K562 (cell line): ENCODE measurements around the gene CDC45. TPM values are rescaled to one million over a fixed set of nuclear protein-coding genes. Genes with fewer than 3 reads are reported as not detected.

ENCODE experiments used
- ATAC-seq: fragments of 200-7000 bp; cut with Tn5 transposase; 3 replicates; pipeline ENCODE4 v1.9.1; 2020; ENCODE audit warnings: moderate library complexity
- BruUV-seq: library from RNA; stranded (reverse); fragments of 400-500 nt; replicated peaks from 2 replicates; lab custom pipeline; 2021; lab: Mats Ljungman, UMichigan
- CTCF ChIA-PET: fragments of 300-600 bp; formaldehyde crosslinking; extraction: SDS; loops from one replicate; lab custom pipeline; 2021; ENCODE audit warnings: low intra/inter-chr PET ratio; lab: Yijun Ruan, JAX
- POLR2A ChIA-PET: fragments of 300-600, 350-650 bp; sonication (Branson Sonifier 250); formaldehyde crosslinking; extraction: SDS; loops from one replicate; lab custom pipeline; 2021; ENCODE audit warnings: antibody characterized with exemption, inconsistent platforms; lab: Yijun Ruan, JAX
- DNase-seq, 4 experiments: peaks; one replicate each; pipeline versions ENCODE4 v3.0.0 to v3.0.0-alpha.2; 2011 to 2018; ENCODE audit warnings: low spot score in 3 of 4, mixed read lengths in 3 of 4; ENCODE audit errors: extremely low read depth in 1 of 4
- FAIRE-seq: peaks from 2 replicates; lab custom pipeline; 2011; peaks lifted over from hg19 to GRCh38; lab: Jason Lieb, UNC
- H2AFZ ChIP-seq: 2 replicates; pipeline ENCODE4 v1.6.0; 2011; ENCODE audit warnings: low read depth, low read length, control low read depth, inconsistent platforms
- H3K27ac ChIP-seq: fragments of 200-600 bp; 3 replicates; pipeline ENCODE4 v1.8.0; 2011; ENCODE audit warnings: low read depth, mild to moderate bottlenecking, control low read depth, inconsistent platforms, low read length, moderate library complexity, mixed read lengths; ENCODE audit errors: extremely low read depth
- H3K27me3 ChIP-seq, 2 experiments: fragments of 300-600 bp in 1 of 2; 2 replicates in 1 of 2; 3 replicates in 1 of 2; pipeline versions ENCODE4 v1.6.0 to v1.8.0; 2011; ENCODE audit warnings: inconsistent platforms in 2 of 2, low read length in 2 of 2, mild to moderate bottlenecking in 1 of 2, mixed read lengths in 1 of 2, moderate library complexity in 1 of 2; ENCODE audit not compliant: control insufficient read depth in 2 of 2, insufficient read depth in 2 of 2
- H3K36me3 ChIP-seq: fragments of 300-600 bp; 3 replicates; pipeline ENCODE4 v1.8.0; 2011; ENCODE audit warnings: mild to moderate bottlenecking, low read length, inconsistent platforms; ENCODE audit not compliant: control insufficient read depth, insufficient read depth
- H3K4me1 ChIP-seq, 2 experiments: fragments of 200-600 bp in 1 of 2; replicated peaks in 1 of 2; 2 replicates in 1 of 2; 3 replicates in 1 of 2; pipeline versions ENCODE4 v1.5.1 to v1.8.0; 2011; ENCODE audit warnings: inconsistent platforms in 2 of 2, low read length in 2 of 2, mild to moderate bottlenecking in 1 of 2, mixed read lengths in 1 of 2, moderate library complexity in 1 of 2; ENCODE audit not compliant: control insufficient read depth in 2 of 2, insufficient read depth in 2 of 2
- H3K4me2 ChIP-seq: 2 replicates; pipeline ENCODE4 v1.6.1; 2011; ENCODE audit warnings: low read length, control low read depth, inconsistent platforms, mixed read lengths; ENCODE audit not compliant: insufficient read depth
- H3K4me3 ChIP-seq: fragments of 200-600 bp; sonication (generic), shearing (Covaris generic); 2 replicates; pipeline ENCODE4 v1.5.1; 2016; ENCODE audit warnings: control low read depth, inconsistent platforms
- H3K79me2 ChIP-seq: fragments of 200-600 bp; 3 replicates; pipeline ENCODE4 v1.8.0; 2011; ENCODE audit warnings: low read length, inconsistent platforms; ENCODE audit not compliant: control insufficient read depth, insufficient read depth
- H3K9ac ChIP-seq, 2 experiments: 2 replicates each; pipeline versions ENCODE4 v1.6.0 to v1.6.1; 2011; ENCODE audit warnings: low read depth in 2 of 2, low read length in 2 of 2, control low read depth in 1 of 2, inconsistent platforms in 1 of 2, mild to moderate bottlenecking in 1 of 2, mixed read lengths in 1 of 2; ENCODE audit not compliant: insufficient read depth in 1 of 2
- H3K9me1 ChIP-seq: one replicate; pipeline ENCODE4 v1.6.0; 2011; ENCODE audit warnings: inconsistent platforms, mild to moderate bottlenecking, low read length, moderate library complexity; ENCODE audit not compliant: control insufficient read depth, insufficient read depth
- H3K9me3 ChIP-seq: replicated peaks from 2 replicates; pipeline ENCODE4 v1.5.1; 2011; ENCODE audit warnings: low read depth, low read length, inconsistent platforms; ENCODE audit not compliant: control insufficient read depth, insufficient read depth
- H4K20me1 ChIP-seq: replicated peaks from 2 replicates; pipeline ENCODE4 v1.6.1; 2011; ENCODE audit warnings: low read length, inconsistent platforms, mixed read lengths; ENCODE audit not compliant: control insufficient read depth, insufficient read depth
- CHD1 ChIP-seq: fragments of 200-600 bp; sonication (generic); IDR thresholded peaks from one replicate; pipeline ENCODE4 v1.6.1; 2012; ENCODE audit warnings: mild to moderate bottlenecking, moderate library complexity, low read length, inconsistent platforms
- HBP1 ChIP-seq: fragments of 450-650 bp; formaldehyde crosslinking; IDR thresholded peaks from 2 replicates; pipeline ENCODE4 v1.4.0; 2022; ENCODE audit warnings: missing genetic modification characterization
- PBX2 ChIP-seq, 2 experiments: IDR thresholded peaks in 1 of 2; conservative IDR thresholded peaks in 1 of 2; 2 replicates each; pipeline ENCODE4 v1.6.1; 2016; ENCODE audit warnings: low read depth in 2 of 2, mild to moderate bottlenecking in 1 of 2, missing compliant biosample characterization in 1 of 2, missing genetic modification characterization in 1 of 2, moderate library complexity in 1 of 2
- POLR2A ChIP-seq: fragments of 450-650 bp; conservative IDR thresholded peaks from 2 replicates; pipeline ENCODE4 v1.6.1; 2016
- POLR2G ChIP-seq: fragments of 200-400 bp; formaldehyde crosslinking; IDR thresholded peaks from 2 replicates; pipeline ENCODE4 v1.6.1; 2017; ENCODE audit warnings: low read depth, mild to moderate bottlenecking, antibody characterized with exemption, low read length, moderate library complexity
- PRMT5 ChIP-seq: sonication (generic); formaldehyde crosslinking; IDR thresholded peaks from 2 replicates; pipeline ENCODE4 v1.5.0; 2020; ENCODE audit warnings: missing genetic modification reagents
- RBFOX2 ChIP-seq: fragments of 200-400 bp; formaldehyde crosslinking; IDR thresholded peaks from 2 replicates; pipeline ENCODE4 v1.6.1; 2017; ENCODE audit warnings: low read depth, mild to moderate bottlenecking, low read length, moderate library complexity
- RNF2 ChIP-seq: sonication (generic); IDR thresholded peaks from 2 replicates; pipeline ENCODE4 v1.6.1; 2016
- SMAD2 ChIP-seq: fragments of 150-350 bp; IDR thresholded peaks from 2 replicates; pipeline ENCODE4 v1.6.1; 2014; ENCODE audit warnings: low read depth, mild to moderate bottlenecking, low read length
- SRF ChIP-seq, 2 experiments: fragments of 250-450, 450-650 bp in 1 of 2; sonication (Bioruptor Pico) in 1 of 2; sonication (generic) in 1 of 2; formaldehyde crosslinking; IDR thresholded peaks; 2 replicates each; pipeline versions ENCODE4 v1.5.0 to v1.5.1; 2020 to 2022; ENCODE audit warnings: mild to moderate bottlenecking in 1 of 2, missing genetic modification reagents in 1 of 2
- TAF9B ChIP-seq: fragments of 450-650 bp; IDR thresholded peaks from 2 replicates; pipeline ENCODE4 v1.6.1; 2018; ENCODE audit warnings: mild to moderate bottlenecking; ENCODE audit not compliant: partially characterized antibody
- WHSC1 ChIP-seq: IDR thresholded peaks from one replicate; pipeline ENCODE4 v1.6.1; 2012; ENCODE audit warnings: low read length, control low read depth, inconsistent platforms
- ZNF146 ChIP-seq: IDR thresholded peaks from one replicate; pipeline ENCODE4 v1.6.1; 2018; ENCODE audit warnings: missing compliant biosample characterization; ENCODE audit not compliant: unreplicated experiment
- ZNF280B ChIP-seq: fragments of 250-450 bp; sonication (Bioruptor Pico); IDR thresholded peaks from 2 replicates; pipeline ENCODE4 v1.5.1; 2021; ENCODE audit warnings: mild to moderate bottlenecking
- ZNF354B ChIP-seq: fragments of 250-450 bp; sonication (Bioruptor Pico); IDR thresholded peaks from 2 replicates; pipeline ENCODE4 v1.4.0; 2020
- WGBS: fragments of 100-300 bp; shearing (Covaris generic); methylation state at CpG from one replicate; pipeline ENCODE4 v1.1.6; 2016; ENCODE audit warnings: low coverage, mixed read lengths; ENCODE audit not compliant: insufficient coverage; ENCODE audit errors: missing lambda C conversion rate; 5-methylcytosine and 5-hydroxymethylcytosine counted together
- in situ Hi-C: fragments of 300-500 bp; cut with MboI; formaldehyde crosslinking; loops from 4 replicates; pipeline ENCODE4 v1.15.0; 2018; ENCODE audit warnings: inconsistent platforms, mixed read lengths
- intact Hi-C: fragments of 100-400 bp; cut with micrococcal nuclease; formaldehyde crosslinking; loops from 2 replicates; pipeline ENCODE4 v1.14.2; 2022
- polyA plus RNA-seq, 8 experiments: library from polyadenylated mRNA; depleted of rRNA in 4 of 8; stranded (reverse) in 5 of 8; unstranded in 3 of 8; fragments of >200 nt; fragmentation: Nextera tagmentation in 2 of 8; fragmentation: Illumina TruSeq in 1 of 8; extraction: Ambion mirVana in 2 of 8; extraction: Trizol in 1 of 8; gene quantifications; 2 replicates each; pipeline versions ENCODE4 v1.2.1 to v1.2.3, GENCODE V29; 2011 to 2014; ENCODE audit warnings: inconsistent platforms in 1 of 8, missing spikeins in 1 of 8
- total RNA-seq, 7 experiments: library from RNA; depleted of rRNA in 6 of 7; stranded (reverse); fragments of >200 nt in 6 of 7; fragmentation: Illumina TruSeq in 2 of 7; extraction: Trizol in 2 of 7; gene quantifications; 2 replicates each; pipeline versions ENCODE4 v1.2.1 to v1.2.3, GENCODE V29; 2011 to 2021; ENCODE audit warnings: low replicate concordance in 1 of 7

CDC45 gene
- total and polyA plus RNA-seq, 9 of the 15 experiments (the other 6 are each of a cell fraction or from before 2014, with no cell fraction given): 251 to 580 (median 410) TPM

- no peak for TF ChIP-seq SMAD2
- TF ChIP-seq SRF (CRISPR knock-in tag; IDR thresholded peaks at IDR 0.05): no peak
- TF ChIP-seq HBP1: no peak
- no peak for TF ChIP-seq ZNF354B
- no peak for TF ChIP-seq ZNF280B (CRISPR knock-in tag)
- TF ChIP-seq, all 486 proteins: peak for 13
These were observed 39.1 kb upstream of the CDC45 start (continued) for GRCh38 chr22:19440411-19441195.

DNA sequence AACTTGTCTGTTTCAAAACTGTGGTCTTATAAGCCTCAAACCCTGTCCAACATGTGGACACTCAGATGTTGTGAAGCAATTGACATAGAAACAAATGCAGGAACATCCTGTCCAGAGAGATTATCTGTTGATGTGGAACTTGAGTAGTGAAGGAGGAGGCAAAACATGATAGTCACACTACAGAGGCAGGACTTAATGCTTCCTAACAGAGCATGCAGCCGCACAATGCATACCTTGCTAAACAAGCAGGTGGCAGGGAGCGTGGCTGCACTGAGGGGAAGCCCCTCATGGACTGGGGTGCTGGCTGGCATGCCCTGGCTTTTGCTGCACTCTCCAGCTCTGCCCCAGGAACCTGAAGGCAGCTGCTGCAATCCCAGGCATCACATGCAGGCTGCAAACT is 37.6 kb upstream of the CDC45 start:
- Histone ChIP-seq H3K9me3 (no peaks in the 10 kb centered on the region), H4K20me1 (peaks cover 26% of the 10 kb centered on the region), H3K27me3 (no peaks in the 10 kb centered on the region), H3K4me2 (no peak overlapping the region), H3K4me3 (no peak overlapping the region), H3K79me2 (peaks cover 68% of the 10 kb centered on the region), H3K9me1 (peaks cover 4% of the 10 kb centered on the region), H2AFZ (no peak overlapping the region), H3K36me3 (peaks cover 78% of the 10 kb centered on the region), H3K4me1 (peaks cover 17 to 20% of the 10 kb centered on the region in 2 experiments; a peak in 4 of 5 replicates), H3K27ac (no peak overlapping the region), H3K9ac (peak overlapping the region in 1 of 2 experiments; percentile 79; a peak in 2 of 4 replicates)
- in situ Hi-C loops: no loop called here
- ChIA-PET POLR2A (interaction anchor here (1.0 to 2.2 kb wide), 7 partner anchors 10 to 327 kb away, joined by 4 to 18 read pairs (median 6); partner anchors contain the start of genes HIRA, MRPL40 and SLC25A1), CTCF (no interaction called here)
- peak in 1 of 4 experiments; percentile 31 for DNase-seq
- no peak for FAIRE-seq
- BruUV-seq: no TSS peak
- intact Hi-C loops: loop anchor here (10.0 kb wide), 1 partner anchor 183 kb away; no protein-coding TSS in a partner anchor
- no peak for ATAC-seq
- 93% methylated on average over 2 of the region's 2 CpGs for WGBS
- TF ChIP-seq PRMT5: 0 out of 2 replicates have a peak, but pooled peaks have one; percentile 28
- TF ChIP-seq POLR2A: peak; percentile 27
- peak; percentile 43; the same call in 1 of the 2 replicates for TF ChIP-seq RBFOX2
- peak; percentile 55 for TF ChIP-seq POLR2G
- TF ChIP-seq ZNF146 (CRISPR knock-in tag): peak; percentile 28
- TF ChIP-seq RNF2: no peak
- 0 out of 2 replicates have a peak, but pooled peaks have one; percentile 21 for TF ChIP-seq PBX2 (CRISPR knock-in tag; IDR thresholded peaks at IDR 0.05; ENCODE audit: low read depth)
- TF ChIP-seq PBX2 (tag; conservative IDR thresholded peaks at IDR 0.05; ENCODE audit: low read depth): no peak
- TF ChIP-seq WHSC1: peak; percentile 61
- peak; percentile 22 for TF ChIP-seq CHD1
- TF ChIP-seq TAF9B: no peak
